Measurements from ENCODE around the gene MAP2K3.
"Not testable (repeated sequence)": the region's sequence is repeated elsewhere in the genome, so short reads cannot be mapped to it uniquely, and the experiment has no call there.

Gene MAP2K3

GRCh38 chr17:21296097-21297025 lies 11.8 kb downstream of the MAP2K3 start:
- DNase-seq (ENCODE audit: low read depth in 2 of 2, low spot score in 1 of 2), result no peak

- no peak for DNase-seq (ENCODE audit: low read depth in 2 of 2, low spot score in 1 of 2)
Measured at GRCh38 chr17:21297026-21297520, 12.6 kb downstream of the MAP2K3 start.

DNA sequence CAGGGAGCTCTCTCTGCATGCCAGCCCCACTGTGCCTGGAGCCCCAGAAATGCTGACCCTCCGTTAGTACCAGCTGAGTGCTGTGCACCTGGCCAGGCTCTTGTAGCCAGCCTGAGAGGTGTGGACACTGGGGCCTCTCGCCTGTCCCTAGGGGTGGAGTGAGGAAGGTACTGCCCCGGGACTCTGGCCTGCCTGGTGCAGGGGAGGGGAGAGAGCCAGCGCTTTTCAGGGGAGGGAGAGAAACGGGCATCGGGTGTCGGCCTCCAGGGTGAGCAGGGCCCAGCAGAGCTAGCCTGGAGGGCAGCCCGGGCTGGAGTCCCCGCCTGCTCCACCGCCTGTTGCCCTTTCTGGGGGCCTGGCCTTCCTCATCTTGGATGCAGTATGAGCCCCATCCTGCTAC lies 13.1 kb downstream of the MAP2K3 start:
- DNase-seq (ENCODE audit: low read depth in 2 of 2, low spot score in 1 of 2), result no peak

DNA sequence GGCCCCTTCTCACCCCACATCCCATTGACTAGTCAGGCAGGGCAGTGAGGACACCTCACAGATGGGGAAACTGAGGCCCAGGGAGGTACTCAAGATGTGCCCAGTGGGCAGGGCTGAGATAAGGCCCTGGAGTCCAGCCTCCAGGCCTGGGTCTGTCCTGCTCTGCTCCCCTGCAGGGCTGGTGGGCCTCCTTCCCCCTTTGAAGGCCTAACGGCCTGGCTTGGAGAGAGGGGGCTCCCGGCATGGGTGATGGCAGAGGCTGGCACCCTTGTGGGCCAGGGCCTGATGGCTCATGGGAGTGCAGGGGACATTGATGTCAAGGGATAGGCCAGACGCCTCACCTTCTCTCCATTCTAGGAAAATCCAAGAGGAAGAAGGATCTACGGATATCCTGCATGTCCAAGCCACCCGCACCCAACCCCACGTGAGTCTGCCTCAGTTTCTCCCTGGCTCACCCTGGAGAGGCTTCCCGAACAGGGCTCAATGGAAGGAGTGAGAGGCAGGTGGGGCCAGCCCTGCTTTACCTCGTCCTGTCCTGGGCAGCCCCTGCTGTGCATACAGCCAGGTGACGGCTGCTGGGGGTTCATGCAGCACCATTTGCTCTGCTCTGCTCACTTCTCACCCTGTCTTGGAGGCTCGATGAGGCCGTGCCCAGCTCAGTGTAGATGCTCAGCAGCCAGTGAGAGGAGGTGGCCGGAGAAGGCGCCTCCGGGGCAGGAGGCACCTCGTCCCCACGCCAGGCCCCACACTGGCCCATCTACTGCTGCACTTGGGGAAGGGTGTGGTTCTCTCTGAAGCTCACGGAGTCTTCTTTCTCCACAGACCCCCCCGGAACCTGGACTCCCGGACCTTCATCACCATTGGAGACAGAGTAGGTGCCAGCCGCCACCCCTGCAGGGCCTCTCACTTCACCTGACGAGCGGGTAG lies 13.8 kb downstream of the MAP2K3 start:
- DNase-seq (ENCODE audit: low read depth in 2 of 2, low spot score in 1 of 2), result no peak

GRCh38 chr17:21298983-21299519 lies 14.5 kb downstream of the MAP2K3 start:
- DNase-seq (ENCODE audit: low read depth in 2 of 2, low spot score in 1 of 2), result no peak

GRCh38 chr17:21299981-21300600 lies 15.6 kb downstream of the MAP2K3 start:
- no peak for DNase-seq (ENCODE audit: low read depth in 2 of 2, low spot score in 1 of 2)

DNA sequence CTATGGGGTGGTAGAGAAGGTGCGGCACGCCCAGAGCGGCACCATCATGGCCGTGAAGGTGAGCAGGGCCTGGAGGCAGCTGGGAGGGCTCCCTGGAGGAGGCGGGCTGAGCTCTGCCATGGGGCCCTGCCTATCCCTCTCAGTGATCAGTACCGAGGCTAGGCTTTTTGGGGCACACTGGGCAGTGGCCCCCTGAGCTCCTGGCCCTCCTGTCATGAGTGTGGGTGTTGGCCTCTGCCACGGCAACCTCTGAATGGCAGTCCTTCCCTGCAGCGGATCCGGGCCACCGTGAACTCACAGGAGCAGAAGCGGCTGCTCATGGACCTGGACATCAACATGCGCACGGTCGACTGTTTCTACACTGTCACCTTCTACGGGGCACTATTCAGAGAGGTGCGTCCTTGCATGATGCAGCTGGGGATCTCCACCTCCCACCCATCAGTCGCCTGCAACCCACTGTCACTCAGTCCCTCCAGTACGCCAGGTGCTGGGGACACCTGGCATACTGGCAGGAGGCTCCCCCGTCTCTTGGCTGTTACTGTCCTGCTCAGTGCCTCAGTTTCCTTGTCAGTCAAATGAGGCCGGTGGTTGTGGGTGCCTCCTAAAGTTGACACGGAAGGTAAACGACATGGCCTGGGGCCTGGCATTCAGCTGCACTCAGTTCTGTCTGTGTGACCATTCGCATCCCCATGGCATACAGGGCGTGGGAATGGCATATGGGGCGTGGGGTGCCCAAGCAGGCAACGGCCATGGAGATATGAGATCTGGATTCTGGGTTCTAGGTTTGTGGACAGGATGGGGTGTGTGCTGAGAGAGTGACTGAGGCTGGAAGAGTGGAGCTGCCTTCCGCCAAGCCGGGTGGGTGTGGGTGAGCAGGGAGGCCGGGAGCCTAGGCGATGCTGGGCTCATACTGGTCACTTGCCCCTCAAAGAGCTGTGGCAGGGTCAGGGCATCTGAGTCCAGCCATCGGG lies 16.4 kb downstream of the MAP2K3 start:
- DNase-seq (ENCODE audit: low read depth in 2 of 2, low spot score in 1 of 2), result no peak

- no peak for DNase-seq (ENCODE audit: low read depth in 2 of 2, low spot score in 1 of 2)
Measured at GRCh38 chr17:21301593-21302550, 17.4 kb downstream of the MAP2K3 start.

- DNase-seq (ENCODE audit: low read depth in 2 of 2, low spot score in 1 of 2), result no peak
Measured at GRCh38 chr17:21302711-21303425, 18.4 kb downstream of the MAP2K3 start.

DNA sequence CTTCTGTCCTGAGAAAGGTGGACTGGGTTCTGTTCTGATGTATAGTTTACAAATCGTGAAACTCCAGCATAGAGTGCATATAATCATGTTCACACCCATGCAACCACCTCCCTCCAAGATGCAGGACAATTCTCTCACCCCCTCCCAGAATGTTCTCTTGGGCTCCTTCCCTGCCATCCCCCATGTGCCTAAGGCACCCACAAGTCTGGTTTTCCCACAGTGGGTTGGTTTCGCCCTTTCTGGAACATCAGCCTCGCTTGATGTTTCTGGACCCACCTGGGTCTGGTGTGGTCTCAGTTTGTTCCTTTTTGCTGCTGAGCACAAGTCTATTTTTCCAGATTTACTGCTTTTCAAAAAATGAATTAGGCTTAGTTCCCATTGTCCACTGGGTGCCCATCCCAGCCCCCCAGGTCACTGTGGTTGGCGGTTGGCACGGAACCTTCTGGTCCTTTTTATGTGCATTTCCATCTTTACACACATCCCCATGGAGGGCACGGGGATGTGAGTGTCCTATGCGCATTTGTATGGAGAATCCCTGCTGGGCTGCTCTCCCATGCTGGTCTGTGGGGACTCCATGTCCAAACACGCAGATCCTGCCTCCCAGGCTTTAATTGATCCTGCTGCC lies 19.0 kb downstream of the MAP2K3 start:
- no peak for DNase-seq (ENCODE audit: low read depth in 2 of 2, low spot score in 1 of 2)

GRCh38 chr17:21304091-21304490 lies 19.6 kb downstream of the MAP2K3 start:
- no peak for DNase-seq (ENCODE audit: low read depth in 2 of 2, low spot score in 1 of 2)

DNA sequence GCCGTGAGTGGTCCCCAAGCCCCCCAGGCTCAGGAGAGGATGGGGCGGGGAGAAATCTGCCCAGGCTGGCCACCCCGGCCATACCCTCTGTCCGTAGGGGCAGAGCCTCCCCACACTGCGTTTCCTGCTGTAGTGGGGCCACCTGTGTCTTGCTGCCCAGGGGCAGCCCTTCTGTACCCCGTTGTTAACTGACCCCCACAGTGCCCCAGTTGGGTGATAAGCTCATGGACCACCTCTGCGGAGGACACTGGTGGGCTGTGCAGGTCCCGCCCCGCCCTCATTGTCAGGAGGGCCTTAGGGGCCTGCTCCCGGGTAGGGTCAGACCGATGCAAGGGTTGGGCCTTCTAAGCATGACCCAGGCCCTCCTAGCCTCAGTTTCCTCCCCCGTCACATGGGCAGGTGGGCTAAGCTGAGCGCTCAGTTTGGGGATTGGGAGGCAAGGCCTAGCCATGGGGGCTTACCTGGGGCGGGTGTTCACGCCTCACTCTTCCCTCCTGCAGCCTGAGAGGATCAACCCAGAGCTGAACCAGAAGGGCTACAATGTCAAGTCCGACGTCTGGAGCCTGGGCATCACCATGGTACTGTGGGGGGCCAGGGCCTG lies 20.1 kb downstream of the MAP2K3 start:
- DNase-seq (ENCODE audit: low read depth in 2 of 2, low spot score in 1 of 2), result not testable (repeated sequence)

- DNase-seq (ENCODE audit: low read depth in 2 of 2, low spot score in 1 of 2), result not testable (repeated sequence)
Measured at GRCh38 chr17:21305431-21306180, 21.1 kb downstream of the MAP2K3 start.

GRCh38 chr17:21306611-21307272 lies 22.2 kb downstream of the MAP2K3 start:
- not testable (repeated sequence) for DNase-seq (ENCODE audit: low read depth in 2 of 2, low spot score in 1 of 2)

DNA sequence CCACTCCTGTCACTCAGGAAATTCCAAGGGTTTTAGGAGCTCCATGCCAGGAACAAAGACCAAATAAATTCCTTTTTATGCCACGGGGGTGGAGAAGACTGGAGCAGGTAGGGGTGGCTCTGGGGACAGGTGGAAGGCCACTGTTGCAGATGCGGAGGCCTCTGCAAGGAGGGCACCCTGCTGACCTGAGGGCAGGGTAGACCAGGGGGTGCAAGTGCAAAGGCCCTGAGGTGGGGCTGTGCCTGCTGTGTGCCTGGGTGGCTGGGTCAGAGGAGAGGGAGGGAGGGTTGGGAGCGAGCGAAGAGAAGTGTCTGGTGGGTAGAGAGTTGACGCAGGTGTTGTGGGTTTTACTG lies 22.7 kb downstream of the MAP2K3 start:
- not testable (repeated sequence) for DNase-seq (ENCODE audit: low read depth in 2 of 2, low spot score in 1 of 2)

- not testable (repeated sequence) for DNase-seq (ENCODE audit: low read depth in 2 of 2, low spot score in 1 of 2)
Measured at GRCh38 chr17:21308931-21309381, 24.4 kb downstream of the MAP2K3 start.

Measured in stimulated activated CD8-positive, alpha-beta memory T cell treated with anti-CD3 and anti-CD28 coated beads, Interleukin-4, amount 100 ng/mL, for 1 hour (primary cell).